GM12878 (cell line): Measurements from ENCODE around the gene ARL11. TPM values are rescaled to one million over a fixed set of nuclear protein-coding genes. Genes with fewer than 3 reads are reported as not detected.

Experiments
- ATAC-seq: fragments of 200-7000 bp; cut with Tn5 transposase; 3 replicates; pipeline ENCODE4 v1.9.1; 2020; ENCODE audit warnings: mild to moderate bottlenecking, moderate library complexity
- BruUV-seq: library from RNA; stranded (reverse); fragments of 400-500 nt; replicated peaks from 2 replicates; lab custom pipeline; 2021; lab: Mats Ljungman, UMichigan
- CTCF ChIA-PET: fragments of 300-600 bp; sonication (Branson Sonifier 250); formaldehyde crosslinking; extraction: SDS; loops from one replicate; lab custom pipeline; 2021; ENCODE audit warnings: inconsistent platforms; lab: Yijun Ruan, JAX
- POLR2A ChIA-PET: fragments of 350-600 bp; formaldehyde crosslinking; extraction: SDS; loops from one replicate; lab custom pipeline; 2021; ENCODE audit warnings: inconsistent platforms; lab: Charles Lee
- RAD21 ChIA-PET: fragments of 300-600 bp; sonication (Branson Sonifier 250); formaldehyde crosslinking; loops from one replicate; lab custom pipeline; 2023; ENCODE audit warnings: antibody characterized with exemption; ENCODE audit not compliant: unreplicated experiment; lab: Charles Lee
- SMC1A ChIA-PET: fragments of 300-600 bp; sonication (Branson Sonifier 250); formaldehyde crosslinking; loops from one replicate; lab custom pipeline; 2023; ENCODE audit not compliant: unreplicated experiment, uncharacterized antibody; lab: Charles Lee
- DNase-seq: peaks from one replicate; pipeline ENCODE4 v3.0.0-alpha.2; 2011; ENCODE audit warnings: low read depth, low spot score
- FAIRE-seq: peaks from 3 replicates; lab custom pipeline; 2011; peaks lifted over from hg19 to GRCh38; lab: Jason Lieb, UNC
- H2AFZ ChIP-seq: 2 replicates; pipeline ENCODE4 v1.6.0; 2011; ENCODE audit warnings: low read depth, low read length, control low read depth; ENCODE audit not compliant: control insufficient read depth
- H3K27ac ChIP-seq: 2 replicates; pipeline ENCODE4 v1.5.1; 2011; ENCODE audit warnings: control low read depth; ENCODE audit not compliant: control insufficient read depth, insufficient read depth
- H3K27me3 ChIP-seq, 2 experiments: replicated peaks in 1 of 2; 2 replicates each; pipeline versions ENCODE4 v1.6.0 to v1.6.1; 2011; ENCODE audit warnings: low read length in 1 of 2; ENCODE audit not compliant: control insufficient read depth in 2 of 2, insufficient read depth in 2 of 2
- H3K36me3 ChIP-seq, 2 experiments: 2 replicates each; pipeline ENCODE4 v1.5.1; 2011; ENCODE audit warnings: low read length in 1 of 2; ENCODE audit not compliant: control insufficient read depth in 2 of 2, insufficient read depth in 2 of 2
- H3K4me1 ChIP-seq: 2 replicates; pipeline ENCODE4 v1.6.1; 2011; ENCODE audit warnings: mild to moderate bottlenecking, low read length, moderate library complexity, mixed read lengths; ENCODE audit not compliant: control insufficient read depth, insufficient read depth
- H3K4me2 ChIP-seq: 2 replicates; pipeline ENCODE4 v1.6.0; 2011; ENCODE audit warnings: control low read depth; ENCODE audit not compliant: control insufficient read depth, insufficient read depth
- H3K4me3 ChIP-seq: fragments of 200-600 bp; sonication (generic); 2 replicates; pipeline ENCODE4 v1.5.1; 2016
- H3K79me2 ChIP-seq: 2 replicates; pipeline ENCODE4 v1.6.0; 2011; ENCODE audit warnings: low read length; ENCODE audit not compliant: control insufficient read depth, insufficient read depth
- H3K9ac ChIP-seq: 2 replicates; pipeline ENCODE4 v1.8.0; 2011; ENCODE audit warnings: low read length, control low read depth, mixed read lengths; ENCODE audit not compliant: control insufficient read depth, insufficient read depth
- H3K9me3 ChIP-seq: replicated peaks from 3 replicates; pipeline ENCODE4 v1.5.1; 2011; ENCODE audit warnings: mild to moderate bottlenecking, low read length; ENCODE audit not compliant: control insufficient read depth, insufficient read depth
- H4K20me1 ChIP-seq: 2 replicates; pipeline ENCODE4 v1.6.0; 2011; ENCODE audit not compliant: control insufficient read depth, insufficient read depth
- BCL11A ChIP-seq: IDR thresholded peaks from 2 replicates; pipeline ENCODE4 v1.6.1; 2011; ENCODE audit warnings: low read depth, low read length
- CHD2 ChIP-seq: IDR thresholded peaks from 2 replicates; pipeline ENCODE4 v1.6.1; 2011; ENCODE audit warnings: low read depth, low read length, improper control_type of control experiment, borderline replicate concordance
- IRF4 ChIP-seq: IDR thresholded peaks from 2 replicates; pipeline ENCODE4 v1.6.1; 2011; ENCODE audit warnings: low read depth, low read length
- JUND ChIP-seq: IDR thresholded peaks from 2 replicates; pipeline ENCODE4 v1.6.1; 2012; ENCODE audit warnings: low read depth, mild to moderate bottlenecking, low read length, improper control_type of control experiment, moderate library complexity
- PAX8 ChIP-seq: fragments of 450-650 bp; IDR thresholded peaks from 2 replicates; pipeline ENCODE4 v1.6.1; 2017; ENCODE audit warnings: mild to moderate bottlenecking, moderate library complexity
- RCOR1 ChIP-seq: conservative IDR thresholded peaks from 2 replicates; pipeline ENCODE4 v1.6.1; 2012; ENCODE audit warnings: low read depth, low read length, improper control_type of control experiment
- RUNX3 ChIP-seq: IDR thresholded peaks from 2 replicates; pipeline ENCODE4 v1.6.1; 2012; ENCODE audit warnings: low read length, inconsistent platforms
- SMAD1 ChIP-seq: fragments of 450-650 bp; IDR thresholded peaks from 2 replicates; pipeline ENCODE4 v1.6.1; 2018; ENCODE audit warnings: mild to moderate bottlenecking, low read depth; ENCODE audit not compliant: partially characterized antibody
- SUZ12 ChIP-seq: fragments of 200-600 bp; sonication (generic); IDR thresholded peaks from one replicate; pipeline ENCODE4 v1.6.1; 2018; ENCODE audit warnings: antibody characterized with exemption, mild to moderate bottlenecking; ENCODE audit not compliant: unreplicated experiment
- WRNIP1 ChIP-seq: IDR thresholded peaks from 2 replicates; pipeline ENCODE4 v1.6.1; 2011; ENCODE audit warnings: low read depth, low read length, improper control_type of control experiment, borderline replicate concordance
- YY1 ChIP-seq: IDR thresholded peaks from 2 replicates; pipeline ENCODE4 v1.6.1; 2011; ENCODE audit warnings: low read depth, mild to moderate bottlenecking, low read length
- ZNF24 ChIP-seq: fragments of 450-650 bp; IDR thresholded peaks from 2 replicates; pipeline ENCODE4 v1.6.1; 2017; ENCODE audit warnings: antibody characterized with exemption, mild to moderate bottlenecking
- ZZZ3 ChIP-seq: IDR thresholded peaks from 2 replicates; pipeline ENCODE4 v1.6.1; 2011; ENCODE audit warnings: low read depth; ENCODE audit not compliant: control insufficient read depth, insufficient read length
- WGBS: methylation state at CpG from one replicate; pipeline ENCODE4 v1.1.6; 2016; ENCODE audit warnings: low lambda C conversion rate; ENCODE audit not compliant: insufficient replicate concordance, insufficient coverage; ENCODE audit errors: missing lambda C conversion rate; 5-methylcytosine and 5-hydroxymethylcytosine counted together
- in situ Hi-C: fragments of 300-500 bp; cut with MboI; formaldehyde crosslinking; loops from 9 replicates; pipeline ENCODE4 v1.14.3; 2018; ENCODE audit warnings: mixed read lengths
- intact Hi-C: fragments of 100-400 bp; cut with micrococcal nuclease; formaldehyde crosslinking; loops from one replicate; pipeline ENCODE4 v1.14.2; 2022; ENCODE audit not compliant: unreplicated experiment
- polyA plus RNA-seq, 11 experiments: library from polyadenylated mRNA; depleted of rRNA in 4 of 11; unstranded in 6 of 11; stranded (reverse) in 5 of 11; fragments of >200 nt; fragmentation: Nextera tagmentation in 4 of 11; fragmentation: Illumina TruSeq in 1 of 11; extraction: Ambion mirVana in 4 of 11; extraction: Trizol in 1 of 11; gene quantifications; 1 replicate in 1 of 11; 2 replicates in 10 of 11; pipeline versions ENCODE4 v1.2.1 to v1.2.3, GENCODE V29; 2011 to 2016; ENCODE audit warnings: inconsistent platforms in 2 of 11, missing spikeins in 2 of 11, low read depth in 1 of 11
- total RNA-seq, 4 experiments: library from RNA; depleted of rRNA in 3 of 4; stranded (reverse); fragments of >200 nt in 3 of 4; fragmentation: Illumina TruSeq in 1 of 4; extraction: Trizol in 1 of 4; gene quantifications; 2 replicates each; pipeline versions ENCODE4 v1.2.1 to v1.2.3, GENCODE V29; 2013 to 2021
- TF ChIP-seq, protein P1 (sequence below): IDR thresholded peaks from 2 replicates; pipeline ENCODE4 v1.6.1; 2011; ENCODE audit warnings: low read depth, low read length, improper control_type of control experiment, borderline replicate concordance
- TF ChIP-seq, protein P2 (sequence below): fragments of 450-650 bp; IDR thresholded peaks from 2 replicates; pipeline ENCODE4 v1.6.1; 2017; ENCODE audit warnings: mild to moderate bottlenecking, moderate library complexity
- TF ChIP-seq, protein P3 (sequence below), 3 experiments: IDR thresholded peaks in 2 of 3; conservative IDR thresholded peaks in 1 of 3; 2 replicates each; pipeline ENCODE4 v1.5.1; 2011; ENCODE audit warnings: low read depth in 3 of 3, low read length in 3 of 3, mild to moderate bottlenecking in 3 of 3, control low read depth in 2 of 3, moderate library complexity in 2 of 3, inconsistent platforms in 1 of 3, mixed read lengths in 1 of 3; ENCODE audit not compliant: control insufficient read depth in 2 of 3, insufficient read depth in 1 of 3; ENCODE audit errors: extremely low read depth in 1 of 3

Gene ARL11
- total and polyA plus RNA-seq, 10 of the 15 experiments (the other 5 are each of a cell fraction or from before 2014, with no cell fraction given) = 2.0 to 7.2 (median 4.4) TPM

DNA sequence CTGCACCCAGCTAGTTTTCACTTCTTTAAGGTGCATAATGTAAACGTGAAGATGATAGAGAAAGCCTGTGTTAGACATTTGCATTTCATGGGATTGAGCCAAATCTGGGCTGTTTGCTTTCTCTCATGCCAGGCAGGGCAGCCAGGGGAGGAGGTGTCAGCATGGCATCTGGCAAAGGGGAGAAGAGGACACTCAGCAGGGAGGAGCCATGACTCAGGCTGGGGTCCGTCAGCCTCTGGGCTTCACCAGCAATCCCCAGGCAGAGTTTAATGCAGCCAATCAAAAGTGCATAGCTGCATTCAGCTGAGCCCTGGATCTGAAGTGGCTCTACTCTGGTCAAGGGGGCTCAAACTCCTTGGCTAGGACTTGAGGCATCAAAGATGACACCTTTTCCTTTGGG is 39.5 kb downstream of the ARL11 start (continued):
- TF ChIP-seq ZZZ3 (no peak), WRNIP1 (no peak), ZNF24 (no peak), IRF4 (no peak)

DNA sequence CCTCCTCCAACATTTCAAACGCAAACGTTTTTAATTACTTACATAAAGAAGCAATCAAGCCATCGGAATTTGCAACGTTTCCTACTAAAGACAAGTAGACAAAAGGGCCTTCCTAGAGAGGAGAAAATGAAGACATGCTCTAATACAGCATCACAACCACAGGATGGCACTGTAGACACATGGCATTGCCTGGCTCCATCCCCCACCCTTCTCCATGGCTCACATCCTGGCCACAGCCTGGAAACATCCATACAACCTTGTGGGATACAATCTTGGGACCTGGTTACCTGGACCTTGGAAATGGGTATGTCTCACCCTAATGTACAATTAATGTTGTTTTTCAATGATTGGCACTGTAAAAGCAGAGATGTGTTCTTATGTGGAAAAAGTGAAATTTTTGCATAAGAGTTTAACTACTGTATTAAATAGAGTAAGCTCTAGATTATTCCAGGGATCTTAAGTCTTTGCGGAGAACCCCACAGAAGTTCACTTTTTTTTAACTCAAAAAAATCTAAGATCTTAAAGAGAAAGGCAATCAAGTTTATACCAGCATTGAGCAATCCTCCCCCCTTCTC is 41.5 kb downstream of the ARL11 start:
- in situ Hi-C loops (loop anchor here (5.0 to 25.0 kb wide), 2 partner anchors 177 to 1392 kb away; no protein-coding TSS in a partner anchor), intact Hi-C loops (loop anchor here (1.0 to 2.0 kb wide), 3 partner anchors 123 to 1400 kb away; partner anchors contain the start of gene KPNA3)
- peak; percentile 81 for FAIRE-seq
- H3K79me2 ChIP-seq = no peaks in the 10 kb centered on the region
- peak; percentile 99 for ATAC-seq
- H3K27me3 ChIP-seq = no peaks in the 10 kb centered on the region
- SMC1A ChIA-PET = interaction anchor here (0.8 to 5.8 kb wide), 10 partner anchors 10 to 308 kb away, joined by 3 to 45 read pairs (median 4); partner anchors contain the start of genes EBPL and KPNA3
- CTCF ChIA-PET = interaction anchor here (0.7 to 4.4 kb wide), 18 partner anchors 8 to 1400 kb away, joined by 3 to 53 read pairs (median 4); partner anchors contain the start of genes EBPL and KPNA3
- no peak overlapping the region for H3K27ac ChIP-seq
- H4K20me1 ChIP-seq = no peaks in the 10 kb centered on the region
- no peak overlapping the region for H3K4me3 ChIP-seq
- no peak overlapping the region for H3K9ac ChIP-seq
- DNase-seq = no peak
- BruUV-seq = no TSS peak
- no peak overlapping the region for H2AFZ ChIP-seq
- RAD21 ChIA-PET = interaction anchor here (0.8 to 2.0 kb wide), 5 partner anchors 121 to 1242 kb away, joined by 3 to 13 read pairs (median 3); partner anchors contain the start of gene KPNA3
- no peaks in the 10 kb centered on the region for H3K9me3 ChIP-seq
- WGBS = 41% methylated on average over 5 of the region's 5 CpGs
- H3K4me2 ChIP-seq = no peak overlapping the region
- no peaks in the 10 kb centered on the region for H3K4me1 ChIP-seq
- POLR2A ChIA-PET = interaction anchor here (0.5 kb wide), 1 partner anchor 147 kb away, joined by 3 read pairs; no protein-coding TSS in a partner anchor
- peaks cover 0 to 3% of the 10 kb centered on the region in 2 experiments; a peak in 3 of 4 replicates for H3K36me3 ChIP-seq
- TF ChIP-seq RCOR1 (no peak), JUND (no peak), BCL11A (no peak), RUNX3 (peak; percentile 21; the same call in 1 of the 2 replicates), YY1 (peak; percentile 55; the same call in 1 of the 2 replicates), SUZ12 (no peak), PAX8 (no peak), SMAD1 (no peak), CHD2 (peak; percentile 55; the same call in 1 of the 2 replicates)
- TF ChIP-seq, protein P1, sequence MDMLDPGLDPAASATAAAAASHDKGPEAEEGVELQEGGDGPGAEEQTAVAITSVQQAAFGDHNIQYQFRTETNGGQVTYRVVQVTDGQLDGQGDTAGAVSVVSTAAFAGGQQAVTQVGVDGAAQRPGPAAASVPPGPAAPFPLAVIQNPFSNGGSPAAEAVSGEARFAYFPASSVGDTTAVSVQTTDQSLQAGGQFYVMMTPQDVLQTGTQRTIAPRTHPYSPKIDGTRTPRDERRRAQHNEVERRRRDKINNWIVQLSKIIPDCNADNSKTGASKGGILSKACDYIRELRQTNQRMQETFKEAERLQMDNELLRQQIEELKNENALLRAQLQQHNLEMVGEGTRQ = no peak
- TF ChIP-seq, protein P2, sequence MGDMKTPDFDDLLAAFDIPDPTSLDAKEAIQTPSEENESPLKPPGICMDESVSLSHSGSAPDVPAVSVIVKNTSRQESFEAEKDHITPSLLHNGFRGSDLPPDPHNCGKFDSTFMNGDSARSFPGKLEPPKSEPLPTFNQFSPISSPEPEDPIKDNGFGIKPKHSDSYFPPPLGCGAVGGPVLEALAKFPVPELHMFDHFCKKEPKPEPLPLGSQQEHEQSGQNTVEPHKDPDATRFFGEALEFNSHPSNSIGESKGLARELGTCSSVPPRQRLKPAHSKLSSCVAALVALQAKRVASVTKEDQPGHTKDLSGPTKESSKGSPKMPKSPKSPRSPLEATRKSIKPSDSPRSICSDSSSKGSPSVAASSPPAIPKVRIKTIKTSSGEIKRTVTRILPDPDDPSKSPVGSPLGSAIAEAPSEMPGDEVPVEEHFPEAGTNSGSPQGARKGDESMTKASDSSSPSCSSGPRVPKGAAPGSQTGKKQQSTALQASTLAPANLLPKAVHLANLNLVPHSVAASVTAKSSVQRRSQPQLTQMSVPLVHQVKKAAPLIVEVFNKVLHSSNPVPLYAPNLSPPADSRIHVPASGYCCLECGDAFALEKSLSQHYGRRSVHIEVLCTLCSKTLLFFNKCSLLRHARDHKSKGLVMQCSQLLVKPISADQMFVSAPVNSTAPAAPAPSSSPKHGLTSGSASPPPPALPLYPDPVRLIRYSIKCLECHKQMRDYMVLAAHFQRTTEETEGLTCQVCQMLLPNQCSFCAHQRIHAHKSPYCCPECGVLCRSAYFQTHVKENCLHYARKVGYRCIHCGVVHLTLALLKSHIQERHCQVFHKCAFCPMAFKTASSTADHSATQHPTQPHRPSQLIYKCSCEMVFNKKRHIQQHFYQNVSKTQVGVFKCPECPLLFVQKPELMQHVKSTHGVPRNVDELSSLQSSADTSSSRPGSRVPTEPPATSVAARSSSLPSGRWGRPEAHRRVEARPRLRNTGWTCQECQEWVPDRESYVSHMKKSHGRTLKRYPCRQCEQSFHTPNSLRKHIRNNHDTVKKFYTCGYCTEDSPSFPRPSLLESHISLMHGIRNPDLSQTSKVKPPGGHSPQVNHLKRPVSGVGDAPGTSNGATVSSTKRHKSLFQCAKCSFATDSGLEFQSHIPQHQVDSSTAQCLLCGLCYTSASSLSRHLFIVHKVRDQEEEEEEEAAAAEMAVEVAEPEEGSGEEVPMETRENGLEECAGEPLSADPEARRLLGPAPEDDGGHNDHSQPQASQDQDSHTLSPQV = no peak
- TF ChIP-seq, protein P3, sequence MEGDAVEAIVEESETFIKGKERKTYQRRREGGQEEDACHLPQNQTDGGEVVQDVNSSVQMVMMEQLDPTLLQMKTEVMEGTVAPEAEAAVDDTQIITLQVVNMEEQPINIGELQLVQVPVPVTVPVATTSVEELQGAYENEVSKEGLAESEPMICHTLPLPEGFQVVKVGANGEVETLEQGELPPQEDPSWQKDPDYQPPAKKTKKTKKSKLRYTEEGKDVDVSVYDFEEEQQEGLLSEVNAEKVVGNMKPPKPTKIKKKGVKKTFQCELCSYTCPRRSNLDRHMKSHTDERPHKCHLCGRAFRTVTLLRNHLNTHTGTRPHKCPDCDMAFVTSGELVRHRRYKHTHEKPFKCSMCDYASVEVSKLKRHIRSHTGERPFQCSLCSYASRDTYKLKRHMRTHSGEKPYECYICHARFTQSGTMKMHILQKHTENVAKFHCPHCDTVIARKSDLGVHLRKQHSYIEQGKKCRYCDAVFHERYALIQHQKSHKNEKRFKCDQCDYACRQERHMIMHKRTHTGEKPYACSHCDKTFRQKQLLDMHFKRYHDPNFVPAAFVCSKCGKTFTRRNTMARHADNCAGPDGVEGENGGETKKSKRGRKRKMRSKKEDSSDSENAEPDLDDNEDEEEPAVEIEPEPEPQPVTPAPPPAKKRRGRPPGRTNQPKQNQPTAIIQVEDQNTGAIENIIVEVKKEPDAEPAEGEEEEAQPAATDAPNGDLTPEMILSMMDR (IDR thresholded peaks at IDR 0.05 in 2 of 3, conservative IDR thresholded peaks at IDR 0.05 in 1 of 3; ENCODE audit: control insufficient read depth in 2 of 3, extremely low read depth in 1 of 3, insufficient read depth in 1 of 3, low read depth in 3 of 3, low read length in 3 of 3) = peak; percentile 76 to 82 (median 79)
